ENCODE data around the gene ZCCHC4. TPM values are rescaled to one million over a fixed set of nuclear protein-coding genes. Genes with fewer than 3 reads are reported as not detected.

ZCCHC4 gene
- total RNA-seq, 1 donor: 15.0 TPM

DNA sequence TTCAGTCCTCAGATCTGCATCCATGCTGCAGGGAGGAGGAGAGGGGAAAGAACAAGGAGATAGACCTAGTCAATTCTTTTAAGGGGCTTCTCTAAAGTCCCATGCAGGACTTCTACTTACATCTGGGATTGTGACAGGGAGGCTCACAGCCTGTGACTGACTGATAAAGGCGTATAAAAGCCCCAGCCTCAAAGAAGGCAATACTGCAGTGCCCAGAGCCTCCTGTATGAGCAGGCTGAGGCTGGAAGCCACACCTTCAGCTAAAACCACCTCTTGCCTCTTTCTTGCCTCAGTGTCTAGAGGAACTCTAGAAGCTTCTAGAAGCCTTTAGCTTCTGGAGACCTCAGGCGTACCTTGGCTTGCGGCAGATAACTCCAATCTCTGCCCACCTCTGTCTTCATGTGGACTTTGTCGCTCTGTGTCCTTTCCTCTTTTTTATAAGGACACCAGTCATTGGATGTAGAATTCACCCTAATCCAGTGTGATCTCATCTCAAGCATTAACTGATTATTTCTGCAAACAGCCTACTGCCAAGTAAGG is 6.0 kb upstream of the ZCCHC4 start:
- no peak for DNase-seq (ENCODE audit: low read depth)
- no peak overlapping the region for H3K4me3 ChIP-seq (ENCODE audit: low read depth, low read length)
- TF ChIP-seq, protein P1, sequence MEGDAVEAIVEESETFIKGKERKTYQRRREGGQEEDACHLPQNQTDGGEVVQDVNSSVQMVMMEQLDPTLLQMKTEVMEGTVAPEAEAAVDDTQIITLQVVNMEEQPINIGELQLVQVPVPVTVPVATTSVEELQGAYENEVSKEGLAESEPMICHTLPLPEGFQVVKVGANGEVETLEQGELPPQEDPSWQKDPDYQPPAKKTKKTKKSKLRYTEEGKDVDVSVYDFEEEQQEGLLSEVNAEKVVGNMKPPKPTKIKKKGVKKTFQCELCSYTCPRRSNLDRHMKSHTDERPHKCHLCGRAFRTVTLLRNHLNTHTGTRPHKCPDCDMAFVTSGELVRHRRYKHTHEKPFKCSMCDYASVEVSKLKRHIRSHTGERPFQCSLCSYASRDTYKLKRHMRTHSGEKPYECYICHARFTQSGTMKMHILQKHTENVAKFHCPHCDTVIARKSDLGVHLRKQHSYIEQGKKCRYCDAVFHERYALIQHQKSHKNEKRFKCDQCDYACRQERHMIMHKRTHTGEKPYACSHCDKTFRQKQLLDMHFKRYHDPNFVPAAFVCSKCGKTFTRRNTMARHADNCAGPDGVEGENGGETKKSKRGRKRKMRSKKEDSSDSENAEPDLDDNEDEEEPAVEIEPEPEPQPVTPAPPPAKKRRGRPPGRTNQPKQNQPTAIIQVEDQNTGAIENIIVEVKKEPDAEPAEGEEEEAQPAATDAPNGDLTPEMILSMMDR (IDR thresholded peaks at IDR 0.05; ENCODE audit: insufficient read depth, low read length): no peak

DNA sequence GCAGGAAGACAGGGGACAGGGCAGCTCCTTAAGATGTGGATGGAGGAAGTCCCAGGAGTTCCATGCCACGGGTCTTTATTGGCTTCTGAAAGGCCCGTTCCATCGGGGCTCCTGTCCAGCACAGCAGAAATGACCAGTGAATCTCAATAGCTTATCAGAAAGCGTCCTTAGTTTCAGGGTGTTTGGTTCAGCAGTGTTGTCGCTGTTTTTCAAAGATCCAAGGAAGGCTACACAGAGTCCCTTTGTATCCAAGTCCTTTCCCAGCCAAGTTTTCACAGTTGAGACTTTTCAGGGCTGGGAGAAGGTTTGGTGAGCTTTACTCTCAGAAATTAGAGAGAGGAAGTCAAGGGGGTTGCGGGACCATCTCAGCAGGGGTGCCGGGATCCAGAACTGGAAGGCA is 5.0 kb upstream of the ZCCHC4 start:
- no peak overlapping the region for H3K4me3 ChIP-seq (ENCODE audit: low read depth, low read length)

DNA sequence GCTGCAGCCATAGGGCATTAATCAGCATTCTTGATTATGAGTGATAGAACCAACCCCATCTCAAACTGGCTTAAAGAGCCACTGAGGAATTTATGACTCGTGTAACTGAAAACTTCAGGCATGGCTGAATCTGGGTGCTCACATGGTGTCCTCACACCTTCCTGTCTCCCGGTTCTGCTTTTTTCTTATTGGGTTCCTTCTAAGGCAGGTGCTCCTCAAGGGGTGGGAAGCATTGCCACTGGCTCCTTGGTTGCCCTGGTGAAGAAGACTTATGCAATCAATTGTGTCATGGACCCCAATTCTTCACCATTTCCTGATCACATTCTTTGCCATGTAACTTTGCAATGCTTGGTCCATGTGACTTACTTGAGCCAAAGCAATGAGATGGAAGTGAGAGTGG is 4.3 kb upstream of the ZCCHC4 start:
- no peak for DNase-seq (ENCODE audit: low read depth)
- TF ChIP-seq, protein P1 (IDR thresholded peaks at IDR 0.05; ENCODE audit: insufficient read depth, low read length): no peak
- H3K4me3 ChIP-seq (ENCODE audit: low read depth, low read length): no peak overlapping the region

More for the DNA sequence above, 5.0 kb upstream of the ZCCHC4 start:
- TF ChIP-seq, protein P1 (IDR thresholded peaks at IDR 0.05; ENCODE audit: insufficient read depth, low read length): no peak
- no peak for DNase-seq (ENCODE audit: low read depth)

DNA sequence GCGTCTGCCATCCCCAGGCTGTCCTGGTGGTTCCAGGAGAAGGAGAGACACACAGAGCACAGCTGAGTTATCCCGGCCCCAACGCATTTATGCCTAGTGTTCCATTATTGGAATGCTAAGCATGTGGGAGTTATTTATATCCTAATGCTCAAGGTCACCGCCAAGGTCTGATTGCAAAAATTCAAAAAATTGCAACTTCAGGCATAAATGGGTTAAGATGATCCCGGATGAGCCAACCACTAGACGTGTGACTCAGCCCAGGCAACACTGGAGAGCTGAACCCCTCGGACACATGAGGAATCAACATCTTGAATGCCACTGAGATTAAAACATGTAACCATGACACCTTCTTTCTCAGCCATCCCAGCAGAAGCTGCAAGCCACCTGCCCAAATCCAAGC is 3.8 kb upstream of the ZCCHC4 start:
- no peak overlapping the region for H3K4me3 ChIP-seq (ENCODE audit: low read depth, low read length)
- TF ChIP-seq, protein P1 (IDR thresholded peaks at IDR 0.05; ENCODE audit: insufficient read depth, low read length): no peak
- no peak for DNase-seq (ENCODE audit: low read depth)

DNA sequence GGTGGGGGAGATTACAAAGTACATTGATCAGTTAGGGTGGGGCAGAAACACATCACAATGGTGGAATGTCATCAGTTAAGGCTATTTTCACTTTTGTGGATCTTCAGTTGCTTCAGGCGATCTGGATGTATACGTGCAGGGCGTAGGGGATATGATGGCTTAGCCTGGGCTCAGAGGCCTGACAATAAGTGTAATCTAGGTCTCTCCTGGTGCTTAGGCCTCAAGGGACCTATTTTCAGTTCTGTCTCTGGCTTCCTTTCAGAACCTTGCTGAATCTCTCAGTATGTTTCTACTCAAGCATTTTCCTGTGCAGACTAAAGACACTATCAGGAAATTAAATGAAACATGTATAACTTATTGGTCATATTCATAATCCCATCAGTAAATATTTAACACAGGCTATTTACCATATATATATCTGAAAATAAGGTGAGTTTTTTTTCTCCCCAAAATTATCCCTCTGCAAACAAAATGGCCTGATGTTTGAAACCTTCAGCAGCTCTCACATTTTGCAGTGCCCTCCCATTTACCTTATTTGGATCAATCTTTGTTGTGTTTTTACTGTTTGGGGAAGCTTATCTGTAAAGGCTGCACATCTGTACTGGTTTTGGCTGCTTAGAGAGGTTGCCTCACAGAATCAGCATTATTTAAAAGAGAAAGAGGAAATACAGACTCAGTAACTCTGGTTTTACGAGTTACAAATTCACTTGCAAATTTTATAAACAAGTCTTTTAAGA is 2.3 kb upstream of the ZCCHC4 start:
- H3K4me3 ChIP-seq (ENCODE audit: low read depth, low read length): no peak overlapping the region
- DNase-seq (ENCODE audit: low read depth): peak; percentile 17
- TF ChIP-seq, protein P1 (IDR thresholded peaks at IDR 0.05; ENCODE audit: insufficient read depth, low read length): no peak

DNA sequence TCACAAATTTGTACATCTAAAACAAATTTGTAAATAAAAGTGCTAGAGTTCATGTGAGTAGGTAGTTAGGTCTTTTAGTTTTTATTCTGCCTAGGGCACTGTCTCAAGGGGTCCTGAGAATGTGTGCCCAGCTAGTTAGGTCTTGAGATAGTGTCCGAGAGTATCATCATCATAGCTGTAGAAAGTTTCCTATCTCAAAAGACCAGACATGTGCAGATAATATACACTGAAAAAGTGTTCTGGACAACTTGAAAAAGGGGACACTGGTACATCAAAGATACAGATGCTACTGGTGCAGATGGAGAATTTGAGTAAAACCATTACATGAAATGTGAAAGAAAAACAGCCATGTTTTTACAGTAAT is 1.8 kb upstream of the ZCCHC4 start:
- no peak for DNase-seq (ENCODE audit: low read depth)
- TF ChIP-seq, protein P1 (IDR thresholded peaks at IDR 0.05; ENCODE audit: insufficient read depth, low read length): no peak
- no peak overlapping the region for H3K4me3 ChIP-seq (ENCODE audit: low read depth, low read length)

Data from fibroblast of the aortic adventitia (primary cell).